Right lung (tissue), 5 donors: ENCODE measurements around the gene ALKBH8. TPM values are rescaled to one million over a fixed set of nuclear protein-coding genes. Genes with fewer than 3 reads are reported as not detected.
"Not testable (repeated sequence)": the region's sequence is repeated elsewhere in the genome, so short reads cannot be mapped to it uniquely, and the experiment has no call there.

ENCODE experiments used
- DNase-seq, 2 donors: peaks; one replicate each; pipeline ENCODE4 v3.0.0-alpha.2; 2013
- polyA plus RNA-seq, 5 donors: library from polyadenylated mRNA; unstranded; fragments of 120-200 nt; gene quantifications; one replicate each; pipeline versions ENCODE4 v1.2.1 to v1.2.3, GENCODE V29; 2013; ENCODE audit warnings: inconsistent platforms in 1 of 5, low replicate concordance in 1 of 5; ENCODE audit not compliant: insufficient read length in 5 of 5, insufficient read depth in 1 of 5

Gene ALKBH8
- polyA plus RNA-seq, 5 donors = 10.3 to 19.9 (median 15.9) TPM

GRCh38 chr11:107508858-107509244 is 56.7 kb downstream of the ALKBH8 start:
- DNase-seq = no peak

GRCh38 chr11:107508201-107508857 is 57.2 kb downstream of the ALKBH8 start:
- no peak for DNase-seq

GRCh38 chr11:107505647-107506225 is 59.8 kb downstream of the ALKBH8 start:
- DNase-seq = peak; percentile 2 to 8

GRCh38 chr11:107504981-107505380 is 60.6 kb downstream of the ALKBH8 start:
- DNase-seq = no peak

- no peak for DNase-seq
Measured at GRCh38 chr11:107501713-107502112, 63.8 kb downstream of the ALKBH8 start.

GRCh38 chr11:107497371-107497770 is 68.2 kb downstream of the ALKBH8 start:
- DNase-seq = not testable (repeated sequence)

GRCh38 chr11:107496011-107496410 is 69.5 kb downstream of the ALKBH8 start:
- peak; percentile 22 to 31 for DNase-seq

GRCh38 chr11:107494055-107494454 is 71.5 kb downstream of the ALKBH8 start:
- no peak for DNase-seq

GRCh38 chr11:107493117-107493516 is 72.4 kb downstream of the ALKBH8 start:
- DNase-seq = no peak

- DNase-seq = no peak
Measured at GRCh38 chr11:107490836-107491235, 74.7 kb downstream of the ALKBH8 start.

GRCh38 chr11:107482234-107482633 is 83.3 kb downstream of the ALKBH8 start:
- no peak for DNase-seq

- DNase-seq = no peak
Measured at GRCh38 chr11:107478922-107479321, 86.6 kb downstream of the ALKBH8 start.

- no peak for DNase-seq
Measured at GRCh38 chr11:107477820-107478219, 87.7 kb downstream of the ALKBH8 start.

GRCh38 chr11:107473792-107474191 is 91.7 kb downstream of the ALKBH8 start:
- DNase-seq = no peak

- no peak for DNase-seq
Measured at GRCh38 chr11:107472966-107473365, 92.6 kb downstream of the ALKBH8 start.

GRCh38 chr11:107468596-107468995 is 96.9 kb downstream of the ALKBH8 start:
- no peak for DNase-seq

- DNase-seq = no peak
Measured at GRCh38 chr11:107467696-107468095, 97.8 kb downstream of the ALKBH8 start.

GRCh38 chr11:107466275-107466866 is 99.2 kb downstream of the ALKBH8 start:
- DNase-seq = not testable (repeated sequence)

GRCh38 chr11:107457558-107458271 is 107.8 kb downstream of the ALKBH8 start, which contains the start of gene CWF19L2:
Gene CWF19L2, minus strand, starts transcription at chr11:107457825. Its CDS starts 9 bp downstream, at chr11:107457816.
- DNase-seq = peak; percentile 88 to 90

GRCh38 chr11:107457205-107457557 is 108.4 kb downstream of the ALKBH8 start:
- DNase-seq = peak in 1 of 2 donors; percentile 2

- DNase-seq = no peak
Measured at GRCh38 chr11:107453594-107454286, 111.8 kb downstream of the ALKBH8 start.
